Bone marrow (tissue), 2 donors: ENCODE results near the gene CYP4X1.
"Not testable (repeated sequence)": the region's sequence is repeated elsewhere in the genome, so short reads cannot be mapped to it uniquely, and the experiment has no call there.

Source experiments
- DNase-seq, 2 donors: peaks; one replicate each; lab custom pipeline; 2025; lab: John Stamatoyannopoulos, UW

CYP4X1 gene

GRCh38 chr1:47069509-47069908, 46.0 kb downstream of the CYP4X1 start:
- DNase-seq: not testable (repeated sequence)

GRCh38 chr1:47089356-47089755, 65.9 kb downstream of the CYP4X1 start:
- not testable (repeated sequence) for DNase-seq

GRCh38 chr1:47091476-47091875, 68.0 kb downstream of the CYP4X1 start:
- not testable (repeated sequence) for DNase-seq
